Breast epithelium (tissue), 3 donors: ENCODE measurements around the gene CSMD2.

ENCODE experiments used
- CTCF ChIP-seq, 3 donors: fragments of 450-650 bp; IDR thresholded peaks; one replicate each; pipeline ENCODE4 v1.5.1; 2016 to 2017; ENCODE audit warnings: antibody characterized with exemption in 3 of 3, mild to moderate bottlenecking in 3 of 3, moderate library complexity in 3 of 3
- POLR2A ChIP-seq: fragments of 450-650 bp; IDR thresholded peaks from one replicate; pipeline ENCODE4 v1.6.1; 2016; ENCODE audit warnings: antibody characterized with exemption, mild to moderate bottlenecking, moderate library complexity

GRCh38 chr1:33899746-33900145 lies 265.3 kb downstream of the CSMD2 start:
- TF ChIP-seq POLR2A (no peak), CTCF (IDR thresholded peaks at IDR 0.05) (no peak)
